Measurements from ENCODE around the gene CDC25A.

CDC25A gene

DNA sequence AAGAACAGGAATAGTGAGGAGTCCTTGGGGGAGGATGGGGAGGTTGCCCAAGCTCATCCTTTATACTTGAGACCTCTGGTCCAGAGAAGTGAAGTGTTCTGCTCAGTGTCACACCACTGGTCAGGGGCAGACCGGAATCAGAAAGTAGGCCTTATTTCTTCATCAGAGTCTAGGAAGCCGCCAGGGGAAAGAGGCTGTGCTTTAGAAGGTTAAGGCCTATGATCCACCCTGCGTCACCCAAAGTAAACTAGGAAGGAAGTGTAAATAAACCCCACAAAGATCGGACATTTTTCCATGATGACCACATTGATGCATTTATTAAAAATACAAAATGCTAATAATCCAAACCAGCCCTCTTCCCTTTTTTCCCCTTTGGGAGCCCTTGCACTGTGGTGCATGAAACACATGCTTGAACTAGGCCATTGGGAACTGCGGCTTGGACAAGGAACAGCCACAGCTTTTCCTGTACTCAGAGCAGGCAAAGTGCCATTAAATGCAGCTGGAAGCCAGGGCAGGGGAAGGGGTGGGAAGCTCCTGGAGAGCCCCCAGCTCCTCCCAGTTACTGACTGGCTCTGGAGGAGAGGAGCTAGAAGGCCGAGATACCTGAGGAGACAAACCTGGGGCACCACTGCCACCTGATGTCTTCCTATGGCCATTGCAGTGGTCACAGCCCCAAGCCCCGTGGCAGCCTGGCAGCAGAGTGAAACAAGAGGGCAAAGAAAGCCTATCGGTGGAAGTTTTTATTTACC is 37.0 kb downstream of the CDC25A start:
- H3K27ac ChIP-seq (ENCODE audit: low read depth, low read length) = no peak overlapping the region
- H3K27me3 ChIP-seq (ENCODE audit: control insufficient read depth, low read length) = no peaks in the 10 kb centered on the region
- peaks cover 5% of the 10 kb centered on the region for H3F3A ChIP-seq (ENCODE audit: control insufficient read depth, insufficient read depth)
- H4K20me1 ChIP-seq (ENCODE audit: control insufficient read depth, insufficient read depth, low read depth, low read length) = no peaks in the 10 kb centered on the region
- H3K4me1 ChIP-seq (ENCODE audit: control insufficient read depth, low read length) = no peaks in the 10 kb centered on the region
- no peaks in the 10 kb centered on the region for H3K79me2 ChIP-seq (ENCODE audit: control insufficient read depth, low read length)
- H3K4me3 ChIP-seq (ENCODE audit: low read length) = no peak overlapping the region
- no peaks in the 10 kb centered on the region for H3K9me2 ChIP-seq (replicated peaks; ENCODE audit: control insufficient read depth, low read length)
- H3K4me2 ChIP-seq (ENCODE audit: low read length) = no peak overlapping the region
- no peaks in the 10 kb centered on the region for H3K36me3 ChIP-seq (ENCODE audit: control insufficient read depth, low read length)
- TF ChIP-seq EZH2phosphoT487 (IDR thresholded peaks at IDR 0.05; ENCODE audit: borderline replicate concordance, low read length) = no peak
- TF ChIP-seq, protein P1, sequence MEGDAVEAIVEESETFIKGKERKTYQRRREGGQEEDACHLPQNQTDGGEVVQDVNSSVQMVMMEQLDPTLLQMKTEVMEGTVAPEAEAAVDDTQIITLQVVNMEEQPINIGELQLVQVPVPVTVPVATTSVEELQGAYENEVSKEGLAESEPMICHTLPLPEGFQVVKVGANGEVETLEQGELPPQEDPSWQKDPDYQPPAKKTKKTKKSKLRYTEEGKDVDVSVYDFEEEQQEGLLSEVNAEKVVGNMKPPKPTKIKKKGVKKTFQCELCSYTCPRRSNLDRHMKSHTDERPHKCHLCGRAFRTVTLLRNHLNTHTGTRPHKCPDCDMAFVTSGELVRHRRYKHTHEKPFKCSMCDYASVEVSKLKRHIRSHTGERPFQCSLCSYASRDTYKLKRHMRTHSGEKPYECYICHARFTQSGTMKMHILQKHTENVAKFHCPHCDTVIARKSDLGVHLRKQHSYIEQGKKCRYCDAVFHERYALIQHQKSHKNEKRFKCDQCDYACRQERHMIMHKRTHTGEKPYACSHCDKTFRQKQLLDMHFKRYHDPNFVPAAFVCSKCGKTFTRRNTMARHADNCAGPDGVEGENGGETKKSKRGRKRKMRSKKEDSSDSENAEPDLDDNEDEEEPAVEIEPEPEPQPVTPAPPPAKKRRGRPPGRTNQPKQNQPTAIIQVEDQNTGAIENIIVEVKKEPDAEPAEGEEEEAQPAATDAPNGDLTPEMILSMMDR (IDR thresholded peaks at IDR 0.05; ENCODE audit: low read depth, low read length, poor library complexity, severe bottlenecking) = peak; percentile 63
- H3K9me3 ChIP-seq (ENCODE audit: control insufficient read depth, insufficient read depth, low read length) = no peaks in the 10 kb centered on the region

- H4K20me1 ChIP-seq (ENCODE audit: control insufficient read depth, insufficient read depth, low read depth, low read length) = no peaks in the 10 kb centered on the region
- no peaks in the 10 kb centered on the region for H3K36me3 ChIP-seq (ENCODE audit: control insufficient read depth, low read length)
- no peaks in the 10 kb centered on the region for H3F3A ChIP-seq (ENCODE audit: control insufficient read depth, insufficient read depth)
- H3K9me3 ChIP-seq (ENCODE audit: control insufficient read depth, insufficient read depth, low read length) = no peaks in the 10 kb centered on the region
- H3K27me3 ChIP-seq (ENCODE audit: control insufficient read depth, low read length) = 0 out of 2 replicates have a peak, but pooled peaks cover 3% of the 10 kb centered on the region
- no peak overlapping the region for H3K4me3 ChIP-seq (ENCODE audit: low read length)
- no peak overlapping the region for H3K27ac ChIP-seq (ENCODE audit: low read depth, low read length)
- no peaks in the 10 kb centered on the region for H3K4me1 ChIP-seq (ENCODE audit: control insufficient read depth, low read length)
- H3K9me2 ChIP-seq (replicated peaks; ENCODE audit: control insufficient read depth, low read length) = no peaks in the 10 kb centered on the region
- no peaks in the 10 kb centered on the region for H3K79me2 ChIP-seq (ENCODE audit: control insufficient read depth, low read length)
- TF ChIP-seq, protein P1 (IDR thresholded peaks at IDR 0.05; ENCODE audit: low read depth, low read length, poor library complexity, severe bottlenecking) = no peak
- TF ChIP-seq EZH2phosphoT487 (IDR thresholded peaks at IDR 0.05; ENCODE audit: borderline replicate concordance, low read length) = no peak
- no peak overlapping the region for H3K4me2 ChIP-seq (ENCODE audit: low read length)
Measured at GRCh38 chr3:48143992-48144391, 44.2 kb downstream of the CDC25A start.

- Histone ChIP-seq H3K9me3 (ENCODE audit: control insufficient read depth, insufficient read depth, low read length) (no peaks in the 10 kb centered on the region), H3K27ac (ENCODE audit: low read depth, low read length) (no peak overlapping the region), H3K9me2 (replicated peaks; ENCODE audit: control insufficient read depth, low read length) (no peaks in the 10 kb centered on the region), H3F3A (ENCODE audit: control insufficient read depth, insufficient read depth) (no peaks in the 10 kb centered on the region), H3K4me2 (ENCODE audit: low read length) (no peak overlapping the region), H4K20me1 (ENCODE audit: control insufficient read depth, insufficient read depth, low read depth, low read length) (no peaks in the 10 kb centered on the region), H3K27me3 (ENCODE audit: control insufficient read depth, low read length) (0 out of 2 replicates have a peak, but pooled peaks cover 3% of the 10 kb centered on the region), H3K4me3 (ENCODE audit: low read length) (no peak overlapping the region), H3K36me3 (ENCODE audit: control insufficient read depth, low read length) (no peaks in the 10 kb centered on the region), H3K4me1 (ENCODE audit: control insufficient read depth, low read length) (no peaks in the 10 kb centered on the region), H3K79me2 (ENCODE audit: control insufficient read depth, low read length) (no peaks in the 10 kb centered on the region)
- TF ChIP-seq, protein P1 (IDR thresholded peaks at IDR 0.05; ENCODE audit: low read depth, low read length, poor library complexity, severe bottlenecking) = no peak
- no peak for TF ChIP-seq EZH2phosphoT487 (IDR thresholded peaks at IDR 0.05; ENCODE audit: borderline replicate concordance, low read length)
Measured at GRCh38 chr3:48143567-48143966, 44.6 kb downstream of the CDC25A start.

All from DOHH2 (cell line).